Trophoblast cell (in vitro differentiated cells and primary cell): ENCODE measurements around the gene OBSCN.

Experiments used
- DNase-seq, 2 donors: peaks; one replicate each; pipeline ENCODE4 v3.0.0-alpha.2; 2016
- H2AFZ ChIP-seq: 2 replicates; pipeline ENCODE4 v1.6.1; 2013; ENCODE audit warnings: low read length, moderate library complexity, mild to moderate bottlenecking; ENCODE audit not compliant: insufficient read depth, poor library complexity
- H2AK5ac ChIP-seq: 2 replicates; pipeline ENCODE4 v1.6.1; 2013; ENCODE audit warnings: mild to moderate bottlenecking, low read length
- H2BK120ac ChIP-seq: 2 replicates; pipeline ENCODE4 v1.6.1; 2013; ENCODE audit warnings: low read length, mild to moderate bottlenecking, moderate library complexity; ENCODE audit not compliant: insufficient read depth, poor library complexity
- H2BK12ac ChIP-seq: 2 replicates; pipeline ENCODE4 v1.6.1; 2013; ENCODE audit warnings: mild to moderate bottlenecking, low read length, moderate library complexity
- H2BK5ac ChIP-seq: 2 replicates; pipeline ENCODE4 v1.6.1; 2013; ENCODE audit warnings: low read length, low read depth, moderate library complexity, mild to moderate bottlenecking; ENCODE audit not compliant: poor library complexity
- H3K14ac ChIP-seq: 2 replicates; pipeline ENCODE4 v1.6.1; 2013; ENCODE audit warnings: mild to moderate bottlenecking, low read length
- H3K18ac ChIP-seq: 2 replicates; pipeline ENCODE4 v1.6.1; 2013; ENCODE audit warnings: mild to moderate bottlenecking, low read length
- H3K23ac ChIP-seq: 2 replicates; pipeline ENCODE4 v1.6.1; 2013; ENCODE audit warnings: low read length
- H3K27ac ChIP-seq: 2 replicates; pipeline ENCODE4 v1.5.1; 2013; ENCODE audit warnings: low read depth, mild to moderate bottlenecking, inconsistent platforms, low read length, moderate library complexity
- H3K27me3 ChIP-seq: 2 replicates; pipeline ENCODE4 v1.6.1; 2013; ENCODE audit warnings: inconsistent platforms, mild to moderate bottlenecking, low read length, moderate library complexity; ENCODE audit not compliant: insufficient read depth
- H3K36me3 ChIP-seq, 2 experiments: 1 replicate in 1 of 2; 2 replicates in 1 of 2; pipeline ENCODE4 v1.6.1; 2013; ENCODE audit warnings: low read length in 2 of 2, mild to moderate bottlenecking in 2 of 2, moderate library complexity in 1 of 2; ENCODE audit not compliant: insufficient read depth in 2 of 2, control insufficient read depth in 1 of 2
- H3K4ac ChIP-seq: 2 replicates; pipeline ENCODE4 v1.6.1; 2013; ENCODE audit warnings: low read depth, mild to moderate bottlenecking, low read length, moderate library complexity
- H3K4me1 ChIP-seq, 2 experiments: 1 replicate in 1 of 2; 2 replicates in 1 of 2; pipeline ENCODE4 v1.6.1; 2013; ENCODE audit warnings: low read length in 2 of 2, mild to moderate bottlenecking in 2 of 2, moderate library complexity in 1 of 2; ENCODE audit not compliant: insufficient read depth in 2 of 2, control insufficient read depth in 1 of 2
- H3K4me2 ChIP-seq: 2 replicates; pipeline ENCODE4 v1.6.1; 2013; ENCODE audit warnings: inconsistent platforms, mild to moderate bottlenecking, low read length, moderate library complexity
- H3K4me3 ChIP-seq: 2 replicates; pipeline ENCODE4 v1.5.1; 2013; ENCODE audit warnings: mild to moderate bottlenecking, low read depth, low read length, inconsistent platforms
- H3K79me1 ChIP-seq: one replicate; pipeline ENCODE4 v1.6.1; 2013; ENCODE audit warnings: low read length
- H3K79me2 ChIP-seq: 2 replicates; pipeline ENCODE4 v1.6.1; 2013; ENCODE audit warnings: low read length, mild to moderate bottlenecking; ENCODE audit not compliant: control insufficient read depth, insufficient read depth, poor library complexity
- H3K9ac ChIP-seq: 2 replicates; pipeline ENCODE4 v1.6.1; 2013; ENCODE audit warnings: mild to moderate bottlenecking, low read length
- H3K9me3 ChIP-seq: 2 replicates; pipeline ENCODE4 v1.6.1; 2013; ENCODE audit warnings: low read depth, mild to moderate bottlenecking, control low read depth, inconsistent platforms, low read length; ENCODE audit not compliant: insufficient read depth
- H4K12ac ChIP-seq: 2 replicates; pipeline ENCODE4 v1.6.1; 2013; ENCODE audit warnings: low read depth, mild to moderate bottlenecking, low read length, moderate library complexity
- H4K8ac ChIP-seq: 2 replicates; pipeline ENCODE4 v1.6.1; 2013; ENCODE audit warnings: low read depth, mild to moderate bottlenecking, low read length, moderate library complexity
- H4K91ac ChIP-seq: one replicate; pipeline ENCODE4 v1.6.1; 2013; ENCODE audit warnings: low read depth, mild to moderate bottlenecking, low read length, moderate library complexity
- WGBS: extraction: QIAGEN DNeasy Blood & Tissue Kit; methylation state at CpG from one replicate; pipeline ENCODE4 v1.1.7; 2013; ENCODE audit warnings: missing lambda C conversion rate; ENCODE audit not compliant: insufficient read length, insufficient coverage; ENCODE audit errors: extremely low coverage; 5-methylcytosine and 5-hydroxymethylcytosine counted together

OBSCN gene

GRCh38 chr1:228347181-228347580, 139.3 kb downstream of the OBSCN start:
- Histone ChIP-seq H4K12ac (no peak overlapping the region), H3K9ac (no peak overlapping the region), H3K14ac (no peak overlapping the region), H2BK12ac (no peak overlapping the region), H3K4me1 (peaks cover 0 to 2% of the 10 kb centered on the region in 2 experiments), H3K9me3 (peaks cover 2% of the 10 kb centered on the region), H3K4me2 (no peak overlapping the region), H3K23ac (no peak overlapping the region), H4K8ac (no peak overlapping the region), H2BK120ac (no peak overlapping the region), H2BK5ac (no peak overlapping the region), H3K27me3 (no peaks in the 10 kb centered on the region), H3K18ac (no peak overlapping the region), H2AK5ac (no peak overlapping the region), H2AFZ (no peak overlapping the region), H3K79me1 (no peaks in the 10 kb centered on the region), H3K36me3 (no peaks in the 10 kb centered on the region), H3K4me3 (no peak overlapping the region), H3K4ac (no peak overlapping the region), H3K27ac (no peak overlapping the region), H4K91ac (no peak overlapping the region), H3K79me2 (no peaks in the 10 kb centered on the region)
- DNase-seq = no peak
- WGBS = no CpG with 5 or more reads among the region's 7 CpGs

- no peak overlapping the region for H2BK12ac ChIP-seq
- H4K8ac ChIP-seq = no peak overlapping the region
- no peak overlapping the region for H3K9ac ChIP-seq
- no peak overlapping the region for H3K4me3 ChIP-seq
- H2BK5ac ChIP-seq = no peak overlapping the region
- H3K9me3 ChIP-seq = peaks cover 2% of the 10 kb centered on the region
- H3K4ac ChIP-seq = no peak overlapping the region
- H3K27ac ChIP-seq = no peak overlapping the region
- no peak overlapping the region for H4K12ac ChIP-seq
- DNase-seq = no peak
- H3K23ac ChIP-seq = no peak overlapping the region
- H3K14ac ChIP-seq = no peak overlapping the region
- H3K36me3 ChIP-seq = no peaks in the 10 kb centered on the region
- no peak overlapping the region for H4K91ac ChIP-seq
- no CpG with 5 or more reads among the region's 12 CpGs for WGBS
- no peak overlapping the region for H3K4me2 ChIP-seq
- no peaks in the 10 kb centered on the region for H3K79me2 ChIP-seq
- no peak overlapping the region for H2AK5ac ChIP-seq
- H2AFZ ChIP-seq = no peak overlapping the region
- no peak overlapping the region for H3K18ac ChIP-seq
- peaks cover 0 to 2% of the 10 kb centered on the region in 2 experiments for H3K4me1 ChIP-seq
- no peaks in the 10 kb centered on the region for H3K79me1 ChIP-seq
- no peaks in the 10 kb centered on the region for H3K27me3 ChIP-seq
- no peak overlapping the region for H2BK120ac ChIP-seq
These were observed 141.0 kb downstream of the OBSCN start for GRCh38 chr1:228348708-228349467.

GRCh38 chr1:228349701-228350171, 141.9 kb downstream of the OBSCN start:
- Histone ChIP-seq H3K4me3 (no peak overlapping the region), H2AFZ (no peak overlapping the region), H2BK120ac (no peak overlapping the region), H4K91ac (no peak overlapping the region), H3K27me3 (no peaks in the 10 kb centered on the region), H3K27ac (no peak overlapping the region), H3K4me2 (no peak overlapping the region), H3K36me3 (no peaks in the 10 kb centered on the region), H4K8ac (no peak overlapping the region), H3K9me3 (no peaks in the 10 kb centered on the region), H4K12ac (no peak overlapping the region), H2BK5ac (no peak overlapping the region), H3K4me1 (peaks cover 0 to 2% of the 10 kb centered on the region in 2 experiments), H3K18ac (no peak overlapping the region), H3K79me1 (no peaks in the 10 kb centered on the region), H3K9ac (no peak overlapping the region), H3K14ac (no peak overlapping the region), H3K79me2 (no peaks in the 10 kb centered on the region), H3K23ac (no peak overlapping the region), H3K4ac (no peak overlapping the region), H2BK12ac (no peak overlapping the region), H2AK5ac (no peak overlapping the region)
- WGBS = no CpG with 5 or more reads among the region's 15 CpGs
- no peak for DNase-seq

DNA sequence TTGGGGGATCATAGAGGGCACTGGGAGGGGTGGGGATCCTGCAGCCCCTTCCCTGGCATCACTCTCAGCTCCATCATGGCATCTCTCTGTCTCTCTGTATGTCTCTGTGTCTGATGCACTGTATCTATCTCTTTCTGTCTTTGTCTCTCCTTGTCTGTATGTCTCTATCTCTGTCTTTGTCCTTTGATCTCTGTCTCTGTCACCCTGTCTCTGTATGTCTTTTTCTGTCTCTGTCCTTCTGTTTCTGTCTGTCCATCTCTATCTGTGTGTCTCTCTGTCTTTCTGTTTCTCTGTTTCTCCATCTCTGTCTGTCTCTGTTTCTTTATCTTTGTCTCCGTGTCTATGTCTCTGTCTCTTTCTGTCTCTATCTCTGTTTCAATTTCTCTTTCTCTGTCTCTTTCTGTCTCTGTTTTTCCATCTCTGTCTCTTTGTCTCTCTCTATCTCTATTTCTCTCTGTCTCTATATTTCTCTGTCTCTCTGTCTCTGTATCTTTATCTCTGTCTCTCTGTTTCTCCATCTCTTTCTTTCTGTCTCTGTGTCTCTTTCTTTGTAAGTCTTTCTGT, 142.4 kb downstream of the OBSCN start:
- Histone ChIP-seq H3K4me1 (peaks cover 0 to 2% of the 10 kb centered on the region in 2 experiments), H3K27me3 (no peaks in the 10 kb centered on the region), H2BK12ac (no peak overlapping the region), H3K9me3 (no peaks in the 10 kb centered on the region), H3K36me3 (no peaks in the 10 kb centered on the region), H3K4me2 (no peak overlapping the region), H2AFZ (no peak overlapping the region), H2BK120ac (no peak overlapping the region), H3K27ac (no peak overlapping the region), H3K79me1 (no peaks in the 10 kb centered on the region), H3K4ac (no peak overlapping the region), H3K79me2 (no peaks in the 10 kb centered on the region), H2AK5ac (no peak overlapping the region), H3K18ac (no peak overlapping the region), H4K12ac (no peak overlapping the region), H2BK5ac (no peak overlapping the region), H4K8ac (no peak overlapping the region), H3K4me3 (no peak overlapping the region), H3K23ac (no peak overlapping the region), H3K14ac (no peak overlapping the region), H4K91ac (no peak overlapping the region), H3K9ac (no peak overlapping the region)
- DNase-seq = no peak
- WGBS = no CpG with 5 or more reads among the region's 1 CpG
